IPS-11a (cell line): Measurements from ENCODE around the gene CPSF4L.
"Not testable (repeated sequence)": the region's sequence is repeated elsewhere in the genome, so short reads cannot be mapped to it uniquely, and the experiment has no call there.

Experiments
- H3K4me3 ChIP-seq: one replicate; pipeline ENCODE4 v1.5.1; 2013; ENCODE audit warnings: low read depth, low read length, control low read depth

The CPSF4L gene

DNA sequence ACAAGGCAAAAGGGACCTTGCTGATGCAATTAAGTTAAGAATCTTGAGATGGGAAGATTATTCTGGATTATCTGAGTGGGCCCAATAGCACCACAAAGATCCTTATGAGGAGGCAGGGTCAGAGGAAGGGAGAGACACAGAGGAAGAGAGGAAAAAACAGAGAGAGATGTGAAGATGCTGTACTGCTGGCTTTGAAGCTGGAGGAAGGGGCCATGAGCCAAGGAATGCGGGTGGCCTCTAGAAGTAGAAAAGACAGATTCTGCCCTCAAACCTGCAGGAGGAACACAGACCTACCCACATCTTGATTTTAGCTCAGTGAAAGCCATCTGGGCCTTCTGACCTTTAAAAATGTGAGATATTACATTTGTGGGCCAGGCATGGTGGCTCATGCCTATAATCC is 8.1 kb upstream of the CPSF4L start:
- no peak overlapping the region for H3K4me3 ChIP-seq

DNA sequence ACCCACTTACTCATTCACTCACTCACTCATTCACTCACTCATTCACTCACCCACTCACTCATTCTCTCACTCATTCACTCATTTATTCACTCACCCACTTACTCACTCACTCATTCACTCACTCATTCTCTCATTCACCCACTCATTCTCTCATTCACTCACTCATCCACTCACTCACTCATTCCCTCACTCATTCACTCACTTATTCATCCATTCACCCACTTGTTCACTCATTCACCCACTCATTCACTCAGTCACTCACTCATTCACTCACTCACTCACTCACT is 7.6 kb upstream of the CPSF4L start:
- H3K4me3 ChIP-seq, result no peak overlapping the region

GRCh38 chr17:73268582-73269328 is 7.1 kb upstream of the CPSF4L start:
- no peak overlapping the region for H3K4me3 ChIP-seq

DNA sequence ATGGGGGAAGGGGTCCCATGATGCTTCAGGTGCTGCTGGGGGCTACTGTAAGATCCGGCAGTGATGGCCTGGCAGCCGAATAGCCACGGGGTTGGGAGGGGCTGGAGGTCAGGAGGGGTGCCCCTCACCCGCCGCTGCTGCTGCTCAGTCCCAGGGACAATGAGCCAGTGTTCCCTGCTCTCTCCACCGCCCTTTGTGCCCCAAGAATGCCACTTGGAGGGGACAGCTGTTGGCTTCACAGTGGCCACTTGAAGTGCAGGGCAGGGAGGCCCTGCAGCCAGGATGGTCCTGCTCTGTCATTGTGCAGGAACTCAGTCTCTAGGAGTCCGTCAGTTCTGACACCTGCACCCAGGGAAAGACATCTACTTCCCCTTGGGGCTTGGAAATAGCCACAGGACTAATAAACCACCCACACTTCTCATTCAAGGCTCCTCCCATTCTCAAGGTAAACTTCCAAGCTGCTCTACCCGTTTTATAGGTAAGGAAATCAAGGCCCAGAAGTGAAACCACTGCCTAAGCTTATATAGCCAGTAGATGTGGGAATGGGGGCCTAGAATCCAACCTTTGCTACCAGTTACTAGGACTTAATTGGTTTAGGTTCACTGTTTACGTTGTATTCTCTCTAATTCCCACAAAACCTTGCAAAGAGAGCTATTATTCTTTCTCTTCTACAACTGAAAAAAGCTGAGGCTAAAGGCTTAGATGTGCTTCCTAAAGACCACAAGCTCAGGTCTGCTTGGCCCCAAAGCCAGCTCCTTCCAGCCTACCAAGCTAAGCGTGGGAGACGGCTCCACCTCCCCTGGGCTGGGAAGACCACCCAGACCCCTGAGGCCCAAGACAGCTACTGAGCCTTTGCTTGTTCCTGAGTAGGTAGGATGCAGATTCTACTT is 6.2 kb upstream of the CPSF4L start:
- no peak overlapping the region for H3K4me3 ChIP-seq

GRCh38 chr17:73266796-73267195 is 5.1 kb upstream of the CPSF4L start:
- no peak overlapping the region for H3K4me3 ChIP-seq

DNA sequence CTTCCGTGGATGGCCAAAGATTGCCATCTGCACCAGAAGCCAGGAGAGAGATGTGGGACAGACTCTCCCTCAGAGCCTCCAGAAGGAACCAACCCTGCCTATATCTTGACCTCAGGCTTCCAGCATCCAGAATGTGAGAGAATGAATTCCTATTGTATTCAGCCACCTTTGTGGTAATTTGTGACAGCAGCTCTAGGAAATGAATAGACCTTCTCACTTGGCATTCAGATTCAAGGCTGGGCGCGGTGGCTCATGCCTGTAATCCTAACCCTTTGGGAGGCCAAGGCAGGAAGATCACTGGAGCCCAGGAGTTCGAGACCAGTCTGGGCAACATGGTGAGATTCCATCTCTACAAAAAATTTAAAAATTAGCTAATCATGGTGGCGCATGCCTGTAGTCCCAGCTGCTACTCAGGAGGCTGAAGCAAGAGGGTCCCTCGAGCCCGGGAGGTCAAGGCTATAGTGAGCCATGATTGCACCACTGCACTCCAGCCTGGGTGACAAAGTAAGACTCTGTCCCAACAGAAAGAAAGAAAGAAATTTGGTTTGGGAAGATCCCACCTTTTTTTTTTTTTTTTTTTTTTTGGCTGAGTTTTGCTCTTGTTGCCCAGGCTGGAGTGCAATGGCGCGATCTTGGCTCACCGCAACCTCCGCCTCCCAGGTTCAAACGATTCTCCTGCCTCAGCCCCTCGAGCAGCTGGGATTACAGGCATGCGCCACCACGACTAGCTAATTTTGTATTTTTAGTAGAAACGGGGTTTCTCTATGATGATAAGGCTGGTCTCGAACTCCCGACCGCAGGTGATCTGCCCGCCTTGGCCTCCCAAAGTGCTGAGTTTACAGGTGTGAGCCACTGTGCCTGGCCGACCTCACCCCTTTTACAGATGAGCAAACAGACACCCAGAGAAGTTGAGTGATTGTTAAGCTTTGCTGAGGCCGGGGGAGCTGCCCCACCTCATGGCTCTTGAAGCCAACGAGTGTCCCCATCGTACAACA is 4.3 kb upstream of the CPSF4L start:
- no peak overlapping the region for H3K4me3 ChIP-seq

DNA sequence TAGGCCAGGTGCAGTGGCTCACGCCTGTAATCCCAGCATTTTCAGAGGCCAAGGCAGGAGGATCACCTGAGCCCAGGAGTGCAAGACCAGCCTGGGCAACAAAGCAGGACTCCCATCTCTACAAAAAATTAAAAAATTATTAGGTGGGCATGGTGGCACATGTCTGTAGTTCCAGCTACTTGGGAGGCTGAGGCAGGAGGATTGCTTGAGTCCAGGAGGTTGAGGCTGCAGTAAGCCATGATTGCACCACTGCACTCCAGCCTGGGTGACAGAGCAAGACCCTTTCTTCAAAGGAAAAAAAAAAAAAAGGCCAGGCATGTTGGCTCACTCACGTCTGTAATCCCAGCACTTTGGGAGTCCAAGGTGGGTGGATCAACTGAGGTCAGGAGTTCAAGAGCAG is 2.8 kb upstream of the CPSF4L start:
- H3K4me3 ChIP-seq, result not testable (repeated sequence)

DNA sequence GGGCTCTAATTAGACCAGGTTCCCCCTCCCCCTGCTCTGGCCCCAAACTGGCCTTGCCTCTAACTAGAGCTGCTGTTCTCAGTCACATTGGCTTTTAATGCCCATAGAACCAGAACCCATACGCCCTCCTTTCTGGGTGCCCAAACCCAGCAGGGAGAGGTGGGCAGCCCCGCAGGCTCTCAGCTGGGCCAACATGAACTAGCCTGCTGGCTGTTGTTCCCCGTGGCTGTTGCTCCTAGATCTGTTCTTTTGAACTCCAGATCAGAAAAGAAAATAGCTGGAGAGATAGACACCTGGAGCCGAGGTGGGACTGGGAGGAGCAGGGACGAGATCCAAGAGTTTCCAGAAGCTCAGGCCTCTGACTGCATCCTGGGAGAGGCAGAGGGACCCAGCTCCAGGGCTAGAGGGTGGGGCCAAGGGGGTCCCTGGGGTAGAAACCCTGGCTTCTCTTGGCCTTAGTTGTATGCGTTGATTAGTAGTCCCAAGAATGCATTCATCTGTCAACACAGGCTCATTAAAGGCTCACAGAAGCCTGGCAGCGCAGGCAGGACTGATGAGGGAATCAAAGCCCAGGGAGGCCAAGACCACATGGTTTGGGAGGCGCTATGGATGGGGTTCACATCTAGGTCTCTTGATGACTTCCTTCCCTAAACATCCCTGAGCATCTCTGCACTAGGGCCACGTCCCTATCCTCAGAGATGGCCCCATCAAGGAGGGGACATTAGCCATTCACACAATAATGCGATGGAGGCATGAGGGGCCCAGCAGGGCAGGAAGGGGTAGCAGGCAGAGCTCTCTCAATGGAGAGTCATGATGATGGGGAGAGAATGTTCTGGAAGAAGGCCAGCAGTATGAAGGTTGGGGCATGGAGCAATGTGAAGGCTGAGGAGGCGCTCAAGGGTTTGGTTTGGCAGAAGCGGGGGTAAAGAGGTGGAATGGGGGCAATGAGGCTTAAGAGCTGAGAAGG is 1.3 kb upstream of the CPSF4L start:
- H3K4me3 ChIP-seq, result no peak overlapping the region

DNA sequence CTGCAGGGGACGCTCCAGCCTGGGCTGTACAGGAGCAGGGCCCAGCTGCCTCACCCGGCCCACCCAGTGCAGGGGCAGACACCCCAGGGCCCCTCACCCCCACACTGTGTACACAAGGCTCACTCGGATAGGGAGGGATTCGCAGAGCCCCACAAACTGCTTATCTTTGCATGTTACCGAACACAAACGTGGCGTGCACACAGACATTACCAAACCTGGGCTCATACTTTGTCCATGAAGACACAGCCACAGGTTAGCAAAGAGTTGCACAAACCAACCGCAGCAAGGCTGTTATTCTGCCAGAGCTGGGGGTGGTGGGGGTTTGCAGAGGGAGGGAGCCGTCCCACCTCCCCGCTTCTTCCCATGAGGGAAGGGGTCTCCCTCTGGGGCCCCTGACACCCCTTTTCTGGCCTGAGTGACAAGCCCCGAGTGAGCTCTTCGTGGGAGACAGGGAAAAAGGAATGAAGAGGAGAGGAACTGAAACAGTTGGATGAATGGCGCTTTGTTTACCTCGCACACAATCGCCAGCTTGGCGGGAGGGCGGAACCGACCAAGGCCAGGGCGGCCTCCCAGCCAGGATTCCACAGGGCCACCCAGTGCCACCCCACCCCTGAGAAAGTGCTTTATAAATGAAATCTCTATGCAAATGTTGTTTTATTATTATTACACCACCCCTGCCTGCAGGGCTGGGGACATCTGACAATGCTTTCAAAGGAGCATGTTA is 434 bp upstream of the CPSF4L start:
- H3K4me3 ChIP-seq, result no peak overlapping the region

DNA sequence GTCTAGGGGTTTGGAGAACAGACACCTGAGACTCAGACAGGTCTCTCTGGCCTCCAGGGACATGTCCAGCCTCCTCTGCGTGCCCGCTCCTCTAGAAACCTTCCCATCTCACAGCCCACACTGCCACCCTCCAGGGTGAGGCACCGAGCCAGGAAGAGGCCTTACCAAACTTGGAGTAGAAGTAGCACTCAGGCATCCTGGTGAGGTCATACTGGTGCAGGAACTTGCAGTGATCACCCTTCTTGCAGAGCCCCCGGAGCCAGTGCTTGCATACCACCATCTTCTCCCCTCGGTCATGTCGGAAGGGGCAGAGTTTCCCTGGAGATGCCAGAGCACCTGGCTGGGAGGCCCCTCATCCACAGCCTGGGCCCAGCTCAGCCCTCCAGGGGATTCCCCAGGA is 4.2 kb downstream of the CPSF4L start:
- no peak overlapping the region for H3K4me3 ChIP-seq

DNA sequence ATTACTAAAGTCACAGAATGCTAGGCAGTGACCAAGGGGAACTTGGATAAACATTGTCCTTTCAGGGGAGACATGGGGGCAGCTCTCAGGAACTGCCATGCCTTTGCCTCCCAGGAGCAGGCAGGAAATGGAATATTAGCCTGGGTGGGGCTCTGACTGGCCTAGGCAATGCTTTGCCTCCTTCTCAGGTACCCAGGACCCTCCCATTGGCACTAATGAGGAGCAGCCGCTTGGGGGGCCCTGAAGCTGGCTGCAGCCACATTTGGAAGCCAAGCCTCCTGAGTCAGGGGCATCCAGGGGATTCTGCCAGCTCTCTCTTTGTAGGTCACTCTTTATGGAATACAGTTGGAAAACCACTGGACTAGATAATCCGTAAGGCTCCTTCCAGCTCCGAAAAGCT is 5.5 kb downstream of the CPSF4L start:
- H3K4me3 ChIP-seq, result no peak overlapping the region

- no peak overlapping the region for H3K4me3 ChIP-seq
Observed at GRCh38 chr17:73255671-73256181, 6.0 kb downstream of the CPSF4L start.

DNA sequence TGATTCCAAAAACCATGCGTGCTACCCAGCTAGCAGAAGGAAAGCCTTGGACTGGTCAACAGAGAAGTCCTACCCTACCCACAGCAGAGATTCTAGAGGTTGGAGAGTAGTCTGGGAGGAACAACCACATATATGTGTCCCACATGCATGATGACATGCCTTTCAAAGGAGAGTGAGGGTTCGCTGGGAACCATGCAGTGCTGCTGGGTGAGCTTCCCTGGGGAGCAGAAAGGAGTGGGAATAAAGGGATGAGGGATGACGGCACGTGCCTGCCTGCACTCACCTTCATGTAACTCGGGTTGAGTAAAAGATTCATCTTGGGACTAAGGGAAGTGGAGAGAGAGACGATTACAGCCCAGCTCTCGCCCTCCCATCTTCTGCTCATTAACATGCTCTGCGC is 9.8 kb downstream of the CPSF4L start:
- no peak overlapping the region for H3K4me3 ChIP-seq

- no peak overlapping the region for H3K4me3 ChIP-seq
Observed at GRCh38 chr17:73250851-73251640, 10.6 kb downstream of the CPSF4L start.

DNA sequence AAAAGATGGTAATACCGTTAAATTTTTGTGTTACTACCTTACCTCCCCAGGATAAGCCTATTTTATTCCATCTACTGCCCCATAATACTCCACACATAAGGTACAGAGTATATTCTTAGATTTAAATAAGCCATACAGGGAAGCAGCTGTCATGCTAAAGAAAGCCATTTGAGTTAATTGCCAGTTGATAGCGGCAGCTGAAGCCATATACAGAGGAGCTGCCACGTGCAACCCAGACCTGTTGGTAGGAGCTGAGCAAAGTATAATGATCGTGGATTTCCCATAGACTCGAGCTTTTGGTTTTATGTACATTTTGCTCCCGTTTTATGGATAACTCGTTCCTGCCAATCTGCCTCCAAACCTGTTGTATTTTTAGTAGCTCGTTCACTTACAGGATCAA is 12.0 kb downstream of the CPSF4L start:
- no peak overlapping the region for H3K4me3 ChIP-seq

GRCh38 chr17:73248532-73248931 is 13.1 kb downstream of the CPSF4L start:
- no peak overlapping the region for H3K4me3 ChIP-seq

- H3K4me3 ChIP-seq, result no peak overlapping the region
Observed at GRCh38 chr17:73247726-73248125, 14.0 kb downstream of the CPSF4L start.

- no peak overlapping the region for H3K4me3 ChIP-seq
Observed at GRCh38 chr17:73240561-73240960, 21.1 kb downstream of the CPSF4L start.
